HG03280 (cell line): ENCODE results near the gene CXCL5.
"Not testable (repeated sequence)": the region's sequence is repeated elsewhere in the genome, so short reads cannot be mapped to it uniquely, and the experiment has no call there.

ENCODE experiments used
- ATAC-seq: cut with Tn5 transposase; IDR thresholded peaks from one replicate; pipeline ENCODE4 v1.9.1; 2021; ENCODE audit warnings: mild to moderate bottlenecking, moderate library complexity; ENCODE audit not compliant: unreplicated experiment

CXCL5 gene

DNA sequence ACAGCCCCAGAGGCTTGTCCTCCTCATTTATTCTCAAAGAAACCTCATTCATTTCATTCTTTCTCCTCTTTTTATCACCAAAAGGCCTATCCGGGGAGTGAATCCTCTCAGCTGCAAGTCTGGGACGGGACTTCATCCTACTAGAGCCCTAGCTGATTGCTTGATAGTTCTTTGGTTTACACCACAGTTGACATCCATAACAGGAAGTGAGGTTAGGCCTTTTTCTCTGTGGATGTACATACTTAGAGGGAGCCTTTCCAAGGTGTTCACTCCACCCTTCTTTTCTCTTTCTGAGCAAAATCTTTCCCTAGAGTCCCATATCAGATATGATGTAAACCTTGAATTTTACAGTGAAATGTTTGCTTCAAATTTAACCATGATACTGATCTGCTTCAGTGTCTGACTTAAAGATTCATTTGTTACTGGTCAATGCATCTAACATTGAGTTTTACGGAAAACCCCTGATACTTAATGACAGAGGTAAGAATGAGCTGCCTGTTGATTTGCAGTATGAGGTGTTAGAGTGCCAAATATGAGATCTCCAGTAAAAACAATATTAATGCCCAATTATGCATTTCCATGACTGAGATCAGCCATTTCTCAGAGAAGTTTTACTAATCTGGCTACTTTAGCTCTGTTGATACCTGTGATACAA lies 16.8 kb upstream of the CXCL5 start:
- no peak for ATAC-seq

DNA sequence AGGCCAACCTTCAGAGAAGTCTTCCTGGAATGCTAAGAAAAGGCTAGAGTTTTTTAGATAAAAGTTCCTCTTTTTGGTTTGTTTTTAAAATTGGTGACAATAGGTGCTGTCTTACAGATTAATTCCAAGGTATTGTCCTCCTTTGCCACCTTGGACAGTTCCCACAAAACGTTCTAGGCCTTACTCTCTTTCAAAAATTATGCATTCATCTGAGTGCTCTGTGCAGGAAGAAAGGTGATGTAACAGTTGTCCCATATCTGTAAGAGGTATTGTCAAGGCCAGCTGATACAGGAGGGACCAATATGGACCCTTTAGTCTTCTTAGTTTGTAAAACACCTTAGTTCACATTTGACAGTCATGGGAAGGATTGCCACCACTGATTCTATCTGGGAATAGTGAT lies 15.9 kb upstream of the CXCL5 start:
- ATAC-seq = no peak

DNA sequence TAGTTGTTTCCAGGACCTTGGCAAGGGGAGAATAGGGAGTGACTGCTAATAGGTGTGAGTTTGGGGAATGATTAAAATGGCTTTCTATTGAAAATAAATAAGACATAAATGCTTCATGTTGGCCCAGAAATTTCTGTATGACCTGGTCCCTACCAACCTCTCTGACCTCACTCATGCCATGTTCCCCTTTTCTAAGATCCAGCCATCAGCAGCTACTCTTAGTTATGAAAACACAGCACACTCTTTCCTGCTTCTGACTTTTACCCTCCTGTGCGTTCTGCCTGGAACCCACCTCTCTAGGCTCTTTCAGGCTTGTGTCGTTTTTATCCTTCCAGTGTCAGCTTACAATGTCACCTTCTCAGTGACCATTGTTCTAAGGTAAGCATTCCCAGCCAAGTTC lies 14.8 kb upstream of the CXCL5 start:
- no peak for ATAC-seq

DNA sequence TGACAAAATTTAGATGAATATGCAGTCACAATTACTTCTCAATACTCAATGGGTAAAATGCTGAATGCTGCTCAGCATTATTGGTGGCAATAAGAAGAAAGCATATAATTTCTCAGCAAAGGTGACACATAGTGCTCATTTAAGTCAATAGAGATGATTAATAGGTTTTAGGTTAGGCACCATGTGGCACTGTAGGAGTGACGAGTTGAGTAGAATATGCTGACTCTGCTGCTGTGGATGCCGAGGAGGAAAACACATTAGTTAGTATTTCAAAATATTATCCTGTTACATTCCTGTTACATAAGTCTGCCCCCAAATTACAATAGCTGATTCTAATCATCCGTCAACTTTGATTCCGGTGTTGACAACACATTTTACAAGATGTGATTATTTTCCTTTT lies 13.7 kb upstream of the CXCL5 start:
- ATAC-seq = no peak

DNA sequence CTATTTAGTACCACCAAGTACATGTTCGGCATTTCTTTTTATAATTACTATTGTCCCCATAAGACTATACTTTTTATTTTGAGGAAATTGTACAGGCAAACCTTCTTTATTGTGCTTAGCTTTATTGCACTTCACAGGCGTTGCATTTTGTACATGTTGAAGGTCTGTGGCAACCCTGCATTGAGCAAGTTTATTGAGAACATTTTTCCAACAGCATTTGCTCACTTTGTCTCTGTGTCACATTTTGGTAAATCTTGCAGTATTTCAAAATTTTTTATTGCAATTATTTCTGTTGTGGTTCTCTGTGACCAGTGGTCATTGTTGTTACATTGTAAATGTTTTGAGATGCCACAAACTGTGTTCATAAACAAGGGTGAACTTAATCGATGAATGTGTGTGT lies 10.8 kb upstream of the CXCL5 start:
- no peak for ATAC-seq

DNA sequence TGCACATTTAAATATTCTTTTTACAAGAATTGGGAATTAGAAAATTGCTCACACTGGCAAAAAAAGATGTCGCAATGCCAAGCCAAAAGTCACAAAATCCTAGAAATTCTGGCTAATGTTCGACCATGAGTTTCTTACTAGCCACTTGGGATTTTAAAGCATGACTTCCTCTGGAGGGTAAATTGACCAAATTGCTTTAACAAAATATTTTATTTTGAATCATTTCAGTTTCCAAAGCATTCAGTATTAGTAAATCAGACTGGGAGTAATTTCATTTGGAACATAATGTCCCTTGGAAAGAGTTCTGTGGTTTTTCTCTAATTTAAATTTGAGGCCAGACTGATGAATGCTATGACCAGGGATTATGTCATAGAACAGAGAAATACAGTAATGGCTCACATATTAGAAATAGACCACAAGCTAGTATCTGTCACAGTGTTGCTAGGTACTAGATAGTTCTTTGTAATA lies 7.6 kb upstream of the CXCL5 start:
- ATAC-seq = no peak

DNA sequence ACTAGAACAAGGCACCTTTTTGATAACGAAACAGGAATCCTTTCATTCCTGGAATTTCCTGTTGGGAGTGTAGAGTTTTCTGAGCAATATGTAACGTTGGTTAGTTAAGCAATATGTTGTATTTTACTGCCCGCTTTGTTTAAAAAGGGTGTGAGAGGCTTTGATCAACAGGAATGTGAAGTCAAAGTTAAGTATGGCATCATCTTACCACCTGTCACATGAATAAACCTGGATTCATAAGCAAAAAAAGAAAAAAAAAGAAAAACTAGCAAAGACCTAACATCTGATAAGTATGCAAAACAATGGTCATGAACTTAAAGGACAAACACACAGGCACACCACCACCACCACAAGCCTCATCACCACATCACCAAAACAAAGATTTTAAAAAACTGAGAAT lies 7.1 kb upstream of the CXCL5 start:
- no peak for ATAC-seq

DNA sequence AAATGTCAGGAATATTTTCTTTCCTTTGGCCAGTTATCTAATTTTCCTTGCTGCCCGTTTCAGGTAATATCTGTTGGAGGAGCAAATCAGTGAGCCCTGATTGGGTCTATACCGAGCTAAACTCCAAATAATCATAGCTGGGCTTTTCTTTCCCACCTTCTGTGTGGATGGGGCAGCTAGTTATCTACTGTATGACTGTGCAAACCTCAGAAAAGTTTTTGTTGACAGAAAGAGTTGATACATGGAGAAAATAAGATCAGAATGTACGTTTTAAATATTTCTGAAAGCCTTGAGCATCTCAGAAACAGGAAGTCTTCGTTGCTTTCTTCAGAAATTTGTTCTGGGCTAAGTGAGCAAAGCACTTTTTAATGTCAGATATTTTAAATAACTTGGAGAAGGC lies 6.2 kb upstream of the CXCL5 start:
- no peak for ATAC-seq

DNA sequence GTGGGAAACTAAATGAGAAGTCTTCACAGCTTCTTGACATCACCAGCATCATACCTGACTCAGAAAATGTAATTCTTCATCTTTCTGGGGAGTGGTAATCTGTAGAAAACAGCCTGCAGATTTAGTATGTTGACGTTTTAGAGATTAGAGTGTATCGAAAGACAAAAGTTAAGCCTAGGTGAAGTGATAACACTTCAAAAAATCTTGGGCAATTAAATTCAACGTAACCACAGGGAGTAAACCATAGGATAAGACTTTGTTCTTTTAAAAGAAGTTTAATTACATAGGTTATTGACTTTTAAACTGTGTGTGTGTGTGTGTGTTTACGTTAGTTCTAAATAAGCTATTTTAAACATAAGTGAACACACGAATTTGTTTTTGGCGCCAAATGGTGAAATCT lies 1.8 kb upstream of the CXCL5 start:
- no peak for ATAC-seq

DNA sequence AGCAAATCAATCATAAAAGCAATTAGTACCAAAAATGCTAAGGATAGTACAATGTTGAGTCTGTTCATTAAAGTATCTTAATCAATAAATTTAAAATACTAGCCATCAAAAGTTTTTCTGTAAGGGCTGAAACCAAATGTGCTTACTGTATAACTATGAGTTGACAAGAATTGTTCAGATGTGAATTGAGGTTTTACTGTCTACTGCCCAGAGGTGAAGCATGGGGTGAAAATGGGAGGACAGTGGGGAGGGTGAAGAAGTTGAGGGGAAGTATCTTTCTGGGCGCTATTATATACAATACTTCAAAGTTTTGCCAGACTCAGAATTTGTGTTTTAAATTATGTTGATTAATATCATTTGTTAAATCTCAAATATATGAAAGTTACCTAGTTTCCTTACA lies 6.4 kb downstream of the CXCL5 start:
- no peak for ATAC-seq

DNA sequence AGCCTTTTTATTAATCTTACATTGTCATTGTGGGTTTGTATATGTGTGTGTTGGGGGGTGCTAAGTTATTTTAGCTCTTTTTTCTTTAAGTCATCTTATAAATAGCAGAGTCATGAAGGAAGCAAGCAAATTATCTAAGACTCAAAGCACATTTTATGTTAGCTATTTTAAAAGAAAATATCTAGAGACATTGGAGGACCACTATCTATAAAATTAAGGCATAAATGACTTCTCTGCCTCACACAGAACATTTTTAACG lies 6.8 kb downstream of the CXCL5 start:
- no peak for ATAC-seq

DNA sequence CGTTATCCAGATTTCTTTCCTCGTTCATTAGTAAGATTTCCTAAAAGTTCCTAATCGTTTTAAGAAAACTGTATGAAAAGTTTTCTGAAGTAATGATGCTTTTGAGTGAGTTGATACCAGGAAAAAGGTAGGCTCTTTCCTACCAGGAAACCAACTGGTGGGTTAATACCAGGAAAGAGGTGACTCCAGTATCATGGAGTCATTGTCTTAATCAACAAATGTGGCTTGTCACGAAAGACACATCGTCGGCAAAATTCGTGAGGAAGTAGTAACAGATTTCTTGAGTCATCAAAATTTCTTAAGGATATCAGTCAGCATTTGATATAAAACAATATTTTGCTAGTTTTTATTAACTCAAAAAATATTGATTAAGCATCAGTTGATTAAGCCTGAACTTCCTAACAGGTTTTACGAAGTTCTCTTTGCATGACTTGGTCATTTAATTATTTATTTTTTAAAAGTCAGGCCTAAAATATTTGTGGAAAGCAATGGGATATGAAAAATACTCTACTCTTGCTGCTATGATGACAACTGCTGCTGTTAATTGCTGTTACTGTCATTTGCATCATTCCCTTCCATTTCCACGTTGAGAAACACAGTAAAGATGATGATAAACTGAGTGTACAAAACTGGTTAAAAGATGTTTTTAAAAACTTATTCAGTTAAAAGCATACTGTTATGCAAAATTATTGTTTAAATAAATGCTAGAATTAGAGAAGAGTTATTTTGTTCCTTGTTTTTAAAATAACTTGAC lies 7.3 kb downstream of the CXCL5 start:
- ATAC-seq = no peak

DNA sequence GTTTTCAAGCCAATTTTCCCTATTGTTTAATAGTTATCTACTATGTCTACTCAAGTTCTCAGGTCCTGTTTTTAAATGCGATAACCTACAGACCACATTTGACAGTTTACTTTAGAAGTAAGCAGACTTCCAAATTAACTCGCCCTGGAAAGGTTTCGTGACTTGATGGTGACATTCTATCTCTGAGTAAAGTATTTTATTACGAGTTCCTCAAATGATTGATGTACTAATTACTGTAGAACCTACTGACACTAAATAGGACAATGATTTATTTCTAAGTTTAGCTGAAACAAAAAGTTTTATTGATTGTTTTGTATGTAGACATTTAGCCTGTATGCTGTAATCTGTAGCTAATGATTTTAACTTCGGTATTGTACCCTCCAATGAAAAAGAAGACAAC lies 8.5 kb downstream of the CXCL5 start:
- no peak for ATAC-seq

DNA sequence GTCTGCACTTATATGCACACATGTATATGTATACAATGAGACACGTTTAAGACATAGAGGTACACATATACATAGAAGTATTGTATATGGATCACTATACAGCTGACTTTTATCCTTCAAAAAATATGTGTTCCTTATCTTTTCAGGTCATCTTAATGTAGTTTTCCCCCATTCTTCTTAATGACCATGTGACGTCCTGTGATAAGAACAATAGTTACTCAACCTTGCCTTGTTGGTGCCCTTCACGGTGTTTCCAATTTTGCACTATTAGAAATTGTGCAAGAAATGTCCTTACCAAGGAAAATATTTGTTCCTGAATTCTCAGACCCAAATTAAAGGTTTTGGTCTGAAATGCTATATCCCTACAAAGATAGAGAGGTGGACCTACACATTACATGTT lies 9.4 kb downstream of the CXCL5 start:
- no peak for ATAC-seq

DNA sequence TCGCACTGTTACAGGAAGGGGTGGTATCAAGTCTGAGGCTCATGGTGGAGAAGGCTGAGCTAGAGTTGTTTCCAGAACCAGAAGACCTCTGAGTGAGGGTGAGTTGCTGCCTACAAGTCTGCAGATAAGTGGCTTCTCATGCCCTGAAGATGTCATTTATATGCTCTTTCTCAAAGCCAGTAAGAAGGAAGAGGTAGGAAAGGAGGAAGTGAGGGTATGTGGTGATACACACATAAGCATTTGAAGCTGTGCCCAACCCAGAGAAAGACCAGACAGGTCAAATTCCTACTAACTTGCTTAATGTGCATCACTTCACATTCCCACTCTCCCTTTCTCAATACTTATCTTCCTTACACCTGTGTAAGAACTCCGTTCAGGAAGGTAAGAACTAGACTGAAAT lies 10.4 kb downstream of the CXCL5 start, which contains the start of gene PPBP:
Gene PPBP (minus strand): TSS at position 130 of the 400 bp plus-strand sequence. CDS start 87 bp downstream, at position 43.
- no peak for ATAC-seq

DNA sequence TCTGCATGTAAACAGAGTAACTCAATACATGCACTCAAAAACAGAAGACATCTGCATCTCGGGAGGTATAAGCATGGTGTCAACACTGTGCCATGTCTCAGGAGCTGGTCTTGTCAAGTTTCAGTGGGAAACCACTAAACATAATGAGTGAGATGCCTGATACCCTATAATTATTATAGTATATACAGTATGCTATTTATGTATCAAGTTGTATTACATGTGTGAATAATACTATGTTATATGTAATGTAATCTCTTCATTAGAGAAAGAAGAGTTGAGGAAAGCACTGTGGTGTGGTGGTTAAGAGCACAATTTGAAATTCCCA lies 13.0 kb downstream of the CXCL5 start:
- ATAC-seq = no peak

DNA sequence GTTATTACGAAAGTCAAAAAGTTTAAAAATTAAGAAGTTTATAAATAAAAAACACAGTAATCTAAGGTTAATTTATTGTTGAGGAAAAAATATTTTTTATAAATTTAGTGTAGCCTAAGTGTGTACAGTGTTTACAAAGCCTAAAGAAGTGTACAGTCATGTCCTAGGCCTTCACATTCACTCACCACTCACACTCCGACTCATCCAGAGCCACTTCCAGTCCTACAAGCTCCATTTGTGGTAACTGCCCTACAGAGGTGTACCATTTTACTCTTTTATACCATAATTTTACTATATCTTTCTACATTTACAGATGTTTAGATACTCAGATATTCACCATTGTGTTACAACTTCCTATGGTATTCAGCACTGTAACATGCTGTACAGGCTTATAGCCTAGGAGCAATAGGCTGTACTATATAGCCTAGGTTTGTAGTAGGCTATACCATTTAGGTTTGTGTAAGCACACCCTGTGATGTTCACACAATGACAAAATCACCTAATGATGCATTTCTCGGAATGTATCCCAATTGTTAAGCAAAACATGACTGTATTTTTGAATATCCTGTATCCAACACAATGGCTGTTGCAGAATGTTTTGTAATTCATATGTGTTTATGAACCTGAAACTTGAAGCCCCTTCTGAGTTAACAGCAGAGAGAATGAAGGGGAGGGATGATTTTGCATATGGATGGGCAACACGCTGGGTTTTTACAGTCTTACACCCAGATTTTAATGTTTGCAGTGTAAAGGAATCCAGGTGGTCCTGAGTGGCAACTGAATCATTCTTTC lies 13.5 kb downstream of the CXCL5 start:
- no peak for ATAC-seq

DNA sequence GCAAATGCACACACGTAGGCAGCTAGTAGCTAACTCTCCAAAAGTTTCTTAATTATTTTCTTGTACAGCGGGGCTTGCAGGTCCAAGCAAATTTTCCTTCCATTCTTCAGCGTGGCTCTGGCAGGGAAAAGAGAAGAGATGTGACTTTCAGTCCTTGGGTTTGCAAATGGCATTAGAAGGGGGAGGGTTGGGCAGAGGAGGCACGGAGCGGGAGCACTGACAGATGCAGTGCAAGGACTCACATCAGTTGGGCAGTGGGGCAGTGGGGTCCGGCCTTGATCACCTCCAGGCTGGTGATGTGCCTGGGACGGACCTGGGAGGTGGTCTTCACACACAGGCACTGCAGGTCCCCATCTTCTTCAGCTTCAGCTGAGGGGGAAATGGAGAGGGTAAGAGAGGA lies 17.3 kb downstream of the CXCL5 start:
- ATAC-seq = not testable (repeated sequence)

DNA sequence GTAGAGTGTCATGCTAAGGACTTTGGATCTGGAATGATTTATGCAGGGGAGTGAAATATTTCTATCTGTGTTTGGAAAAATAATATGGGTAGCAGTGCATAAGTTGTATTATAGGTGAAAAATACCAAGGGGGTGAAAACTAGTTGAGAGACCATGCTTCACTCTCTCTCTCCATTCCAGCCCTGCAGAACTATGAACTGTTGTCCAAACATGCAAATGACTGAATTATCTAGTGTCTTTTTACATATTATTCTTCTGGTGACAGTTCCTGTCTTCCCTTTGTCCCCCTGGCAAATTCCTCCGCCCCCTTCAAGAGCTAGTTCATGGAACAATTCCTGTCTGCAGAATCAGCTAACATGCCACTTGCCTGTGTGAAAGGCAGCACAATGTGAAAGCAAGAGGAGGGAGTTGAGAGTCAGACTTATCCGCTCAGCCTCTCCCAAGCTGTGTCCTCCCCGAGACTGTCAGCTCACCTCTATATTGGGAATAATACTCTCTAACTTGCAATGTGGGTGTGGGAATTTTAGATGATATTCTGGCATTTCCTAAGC lies 19.0 kb downstream of the CXCL5 start:
- ATAC-seq = no peak

DNA sequence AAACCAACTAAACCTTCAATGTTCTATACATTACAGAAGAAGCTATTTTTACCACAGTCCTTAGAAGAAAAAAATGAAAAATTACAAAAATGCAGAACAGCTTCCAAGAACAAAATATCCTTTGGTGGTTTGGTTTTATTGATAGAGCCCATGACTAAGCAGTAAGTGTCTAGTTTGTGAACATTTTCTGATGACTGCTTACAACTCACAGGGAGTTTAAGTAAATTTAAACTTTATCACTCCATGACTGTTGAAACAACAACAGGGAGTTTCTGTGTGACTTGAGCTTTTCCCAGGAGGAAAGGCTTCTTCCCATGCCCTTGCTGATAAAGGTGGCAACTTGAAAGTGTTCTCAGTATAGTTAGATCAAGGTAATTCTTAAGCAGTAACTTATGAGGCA lies 19.6 kb downstream of the CXCL5 start:
- ATAC-seq = no peak

DNA sequence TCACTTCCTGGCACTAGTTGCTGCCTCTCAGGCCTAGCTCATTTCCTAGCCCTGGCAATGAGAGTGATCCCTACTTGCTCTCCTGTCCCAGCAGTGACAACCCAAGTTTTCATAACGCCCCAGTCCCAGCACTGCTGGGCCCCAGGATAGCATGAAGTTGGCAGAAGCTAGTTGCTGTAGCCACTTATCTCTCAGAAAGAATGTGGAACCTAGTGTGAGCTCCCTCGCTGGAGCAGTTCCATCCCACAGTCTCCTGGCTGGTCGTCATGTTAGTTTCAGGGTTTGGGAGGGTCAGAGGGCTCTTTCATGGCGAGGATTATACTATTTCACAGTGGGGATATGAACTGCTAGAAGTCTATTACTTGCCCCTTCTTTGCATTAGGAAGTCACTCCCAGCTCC lies 21.8 kb downstream of the CXCL5 start:
- ATAC-seq = no peak

DNA sequence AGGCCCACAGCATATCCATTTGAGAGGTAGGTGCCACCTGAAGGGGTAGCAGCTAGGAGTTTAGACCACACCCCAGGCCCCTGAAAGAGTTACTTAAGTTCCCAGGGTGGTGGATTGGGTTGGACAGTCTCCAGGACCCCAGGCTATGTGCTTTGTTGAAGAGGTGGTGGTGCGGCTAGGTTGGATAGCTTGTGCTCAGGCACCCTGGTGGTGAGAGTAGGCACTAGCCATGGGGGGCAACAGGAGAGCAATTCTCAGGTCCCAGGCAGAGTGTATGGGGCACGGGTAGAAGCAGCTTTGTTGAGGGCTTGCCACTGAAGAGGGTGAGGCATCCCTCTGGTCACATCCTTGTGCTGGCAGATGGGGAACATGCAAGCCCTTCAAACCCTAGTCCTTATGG lies 22.3 kb downstream of the CXCL5 start:
- ATAC-seq = no peak
